HG02938 (cell line): Measurements from ENCODE around the gene SIX4.
A peak's percentile ranks its signal among the peaks of the same experiment; 100 is the strongest.

Source experiments
- ATAC-seq: cut with Tn5 transposase; IDR thresholded peaks from one replicate; pipeline ENCODE4 v1.9.1; 2021; ENCODE audit warnings: mild to moderate bottlenecking, moderate library complexity; ENCODE audit not compliant: unreplicated experiment

The SIX4 gene

DNA sequence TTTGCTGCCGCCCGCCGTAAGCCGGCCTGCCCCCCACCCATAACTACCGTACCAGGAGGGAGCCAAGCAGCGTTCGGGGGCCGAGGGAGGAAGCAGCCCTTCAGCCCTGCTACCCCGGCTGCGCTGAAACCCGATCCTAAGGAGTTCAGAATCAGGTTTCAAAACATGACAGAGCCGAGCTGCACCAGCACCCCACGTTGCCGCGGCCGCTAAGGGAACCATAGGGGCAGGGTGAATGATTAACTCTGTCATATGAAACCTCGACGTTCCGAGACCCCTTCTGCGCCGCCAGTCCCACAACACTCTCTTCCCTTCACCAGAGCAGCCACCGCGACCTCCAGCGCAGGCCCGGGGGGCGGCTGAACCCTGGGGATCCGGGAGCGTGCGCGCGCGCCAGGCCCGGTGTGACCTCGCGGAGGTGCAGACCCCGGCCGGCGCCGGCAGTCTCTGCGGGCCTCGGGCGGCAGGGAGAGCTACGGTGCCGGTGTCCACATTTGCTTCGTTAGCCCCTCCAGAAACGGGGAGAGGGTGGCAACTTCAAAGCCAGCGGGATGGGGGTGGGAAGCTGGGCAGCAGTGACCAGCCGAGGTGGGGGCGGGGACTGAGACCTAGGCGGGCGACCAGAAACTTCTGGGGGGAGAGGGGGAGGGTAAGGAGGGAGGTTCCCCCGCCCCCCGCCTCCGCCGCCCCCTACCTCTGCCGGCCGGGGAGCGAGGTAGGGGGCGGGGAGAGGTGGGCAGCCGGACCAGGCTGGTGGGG lies 1.6 kb downstream of the SIX4 start:
- ATAC-seq = peak; percentile 45

DNA sequence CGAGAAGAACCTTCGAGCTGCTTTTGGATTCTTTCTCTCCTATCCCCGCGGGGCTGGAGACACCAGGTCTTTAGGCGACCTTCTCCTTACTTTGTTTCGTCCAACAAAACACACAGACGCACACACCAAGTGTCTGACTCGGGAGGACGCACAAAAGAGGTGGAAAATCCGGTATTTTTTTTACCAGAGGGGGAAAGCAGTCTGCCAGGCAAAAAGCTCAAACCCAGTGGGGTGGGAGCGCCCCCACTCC lies 2.1 kb downstream of the SIX4 start:
- no peak for ATAC-seq

DNA sequence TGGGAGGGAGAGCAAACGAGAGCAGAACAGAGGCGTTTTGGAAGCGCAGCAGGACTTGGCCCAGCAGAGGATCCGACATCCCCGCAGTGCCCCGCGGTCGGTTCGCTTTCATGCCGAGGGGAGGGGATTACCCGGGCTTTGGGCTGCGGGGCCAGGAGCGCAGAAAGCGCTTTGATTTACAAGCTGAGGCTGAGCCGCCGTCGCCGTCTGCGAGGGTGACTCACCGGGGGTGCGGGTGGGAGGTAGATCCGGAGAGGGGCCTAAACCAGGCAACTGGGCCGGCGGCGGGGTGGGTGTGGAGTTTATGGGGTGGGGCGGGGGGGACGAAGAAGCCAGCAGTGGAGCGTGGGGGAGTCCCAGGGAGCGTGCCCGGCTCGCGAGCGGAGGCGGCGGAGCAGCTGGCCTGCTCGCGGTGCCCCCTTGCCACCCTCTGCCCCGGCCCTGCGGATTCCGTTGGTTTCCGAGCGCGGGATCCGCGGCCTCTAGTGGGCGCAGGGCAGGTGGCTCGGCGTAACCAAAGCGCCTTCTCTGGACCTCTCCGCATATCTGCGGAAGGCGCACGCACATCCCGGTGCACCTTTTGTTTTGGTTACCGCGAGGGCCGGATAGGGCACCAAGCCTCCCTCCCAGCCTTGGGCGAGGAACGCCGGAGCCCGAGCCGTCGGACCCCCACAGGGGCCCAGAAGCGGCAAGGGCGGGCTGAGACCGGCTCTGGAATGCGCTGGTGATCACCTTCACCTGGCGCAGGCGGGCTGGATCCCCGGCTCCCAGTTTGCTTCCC lies 2.6 kb downstream of the SIX4 start:
- no peak for ATAC-seq

DNA sequence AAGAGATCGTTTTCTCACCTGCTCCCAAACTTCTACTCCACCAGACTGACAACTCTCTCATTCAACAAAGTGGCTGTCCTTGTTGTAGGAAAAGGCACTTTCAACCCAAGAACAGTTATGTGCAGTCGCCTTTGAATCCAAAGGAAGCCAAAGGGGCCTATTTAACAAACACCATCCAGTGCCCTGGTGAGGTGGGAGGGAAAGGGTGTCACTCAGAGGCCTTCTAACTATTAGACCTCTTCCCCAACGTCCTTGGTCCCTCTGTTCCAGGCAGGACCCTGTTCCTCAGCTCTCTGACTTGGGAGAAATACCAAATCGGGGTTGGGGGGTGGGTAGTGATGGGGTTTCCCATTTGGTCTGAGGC lies 3.2 kb downstream of the SIX4 start:
- no peak for ATAC-seq

DNA sequence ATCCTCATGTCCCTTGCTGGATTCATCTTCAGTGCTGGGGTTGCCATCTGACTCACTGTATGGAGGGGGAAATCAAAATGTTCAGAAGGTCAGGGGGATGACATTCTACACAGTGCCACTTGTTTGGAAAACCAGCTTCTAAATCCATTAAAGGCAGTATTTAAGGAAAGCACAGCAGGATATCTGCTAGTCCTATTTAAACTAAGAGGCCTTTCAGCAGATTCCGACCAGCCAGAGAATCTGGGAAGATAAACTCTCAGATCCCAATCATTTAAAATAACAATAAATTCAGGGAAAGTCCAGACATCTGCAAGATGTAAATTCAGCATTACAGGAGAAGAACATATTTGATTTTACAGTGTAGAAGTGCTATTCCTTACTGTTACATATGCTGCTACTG lies 3.8 kb downstream of the SIX4 start:
- no peak for ATAC-seq

DNA sequence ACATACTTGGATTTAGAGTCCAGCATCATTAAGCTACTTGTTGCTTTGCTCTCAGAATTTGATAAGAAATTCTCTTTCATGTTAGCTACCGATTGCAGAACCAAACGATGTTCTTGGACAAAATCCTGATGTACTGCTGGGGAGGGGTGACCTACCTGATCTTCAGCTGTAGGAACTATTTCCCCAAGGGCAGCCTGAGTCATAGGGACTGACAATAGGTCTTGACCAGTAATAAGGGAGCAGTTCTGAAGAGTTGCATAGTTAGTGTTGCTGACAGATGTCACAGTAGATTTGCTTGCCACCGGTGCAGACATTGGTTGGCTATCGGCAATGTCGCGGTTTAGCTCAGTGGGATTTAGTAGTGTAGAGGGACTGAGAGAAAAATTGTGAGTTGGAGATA lies 10.6 kb downstream of the SIX4 start:
- ATAC-seq = no peak

DNA sequence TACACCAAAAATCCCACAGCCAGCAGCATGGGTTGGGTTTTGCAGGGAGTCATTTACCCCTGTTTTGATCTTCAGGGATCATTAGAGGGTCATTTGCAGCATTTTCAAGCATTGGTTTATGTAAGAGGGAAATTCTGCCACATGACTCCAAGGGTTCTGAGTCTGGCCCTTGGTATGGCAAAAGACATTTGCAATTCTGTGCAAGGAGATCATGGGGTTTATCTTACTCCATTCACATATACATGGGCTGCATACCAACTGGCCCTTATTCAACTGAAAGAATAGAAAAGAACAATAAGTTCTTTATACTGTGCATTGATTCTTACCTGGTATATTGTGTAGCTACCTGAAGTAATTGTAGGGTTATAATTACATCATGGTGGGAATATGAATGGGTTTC lies 13.7 kb downstream of the SIX4 start:
- no peak for ATAC-seq

DNA sequence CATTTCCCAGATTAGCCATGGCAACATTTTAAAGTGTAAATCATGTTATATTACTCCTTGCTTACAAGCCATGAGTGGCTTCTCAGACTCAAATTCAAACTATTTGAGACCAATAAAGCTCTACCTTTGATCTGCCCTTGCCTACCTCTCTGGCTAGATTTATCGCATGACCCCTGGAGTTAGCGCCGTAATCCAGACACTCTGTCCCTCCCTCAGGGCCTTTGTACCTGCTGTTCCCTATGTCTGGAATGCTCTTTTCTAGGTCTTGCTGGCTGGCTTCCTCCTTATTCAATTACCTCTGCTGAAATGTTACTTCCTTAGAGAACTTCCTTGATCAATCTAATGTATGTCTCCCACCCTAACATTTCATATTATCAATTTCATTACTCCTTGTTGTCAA lies 16.3 kb downstream of the SIX4 start:
- no peak for ATAC-seq

DNA sequence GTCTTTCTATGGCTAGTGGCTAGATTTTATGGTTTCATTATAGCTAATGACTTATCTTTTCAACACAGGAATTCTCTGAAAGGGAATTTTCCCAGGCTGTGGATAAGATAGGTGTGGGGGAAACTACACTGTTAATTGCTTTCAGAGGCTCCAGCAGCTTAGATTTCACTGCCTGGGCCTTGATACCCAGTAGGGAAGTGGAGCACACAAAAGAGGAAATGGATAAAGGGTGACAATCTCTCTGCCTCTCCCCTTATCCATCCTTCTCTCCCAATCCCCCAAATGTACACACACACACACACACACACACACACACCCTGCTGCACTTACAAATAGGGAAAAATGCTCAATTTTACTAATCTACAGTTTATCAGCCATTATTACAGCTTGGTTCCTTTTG lies 19.1 kb downstream of the SIX4 start:
- ATAC-seq = no peak

DNA sequence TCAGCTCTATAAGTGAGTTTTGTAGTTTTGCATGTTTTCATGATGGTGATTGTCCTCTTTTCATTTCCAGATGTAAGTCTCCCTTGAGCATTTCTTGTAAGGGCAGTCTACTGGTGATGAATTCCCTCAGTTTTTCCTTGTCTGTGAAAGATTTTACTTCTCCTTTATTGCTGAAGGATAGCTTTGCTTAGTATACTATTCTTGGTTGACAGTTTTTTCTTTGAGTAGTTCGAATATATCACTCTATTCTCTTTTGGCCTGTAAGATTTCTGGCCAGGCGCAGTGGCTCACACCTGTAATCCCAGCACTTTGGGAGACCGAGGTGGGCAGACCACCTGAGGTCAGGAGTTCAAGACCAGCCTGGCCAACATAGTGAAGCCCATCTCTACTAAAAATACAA lies 23.6 kb downstream of the SIX4 start:
- ATAC-seq = no peak

DNA sequence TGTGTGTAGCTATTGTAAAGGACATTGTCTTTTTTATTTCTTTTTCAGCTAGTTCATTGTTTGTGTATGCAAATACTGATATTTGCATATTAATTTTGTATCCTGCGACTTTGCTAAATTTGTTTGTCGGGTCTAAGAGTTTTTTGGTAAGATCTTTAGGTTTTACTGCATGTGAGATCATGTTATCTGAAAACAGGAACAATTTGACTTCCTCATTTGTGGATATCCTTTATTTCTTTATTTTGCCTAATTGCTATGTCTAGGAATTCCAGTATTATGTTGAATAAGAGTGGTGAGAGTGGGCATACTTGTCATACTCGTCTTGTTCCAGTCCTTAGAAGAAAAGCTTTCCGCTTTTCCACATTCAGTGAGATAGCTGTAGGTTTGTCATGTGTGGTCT lies 28.8 kb downstream of the SIX4 start:
- ATAC-seq = no peak

DNA sequence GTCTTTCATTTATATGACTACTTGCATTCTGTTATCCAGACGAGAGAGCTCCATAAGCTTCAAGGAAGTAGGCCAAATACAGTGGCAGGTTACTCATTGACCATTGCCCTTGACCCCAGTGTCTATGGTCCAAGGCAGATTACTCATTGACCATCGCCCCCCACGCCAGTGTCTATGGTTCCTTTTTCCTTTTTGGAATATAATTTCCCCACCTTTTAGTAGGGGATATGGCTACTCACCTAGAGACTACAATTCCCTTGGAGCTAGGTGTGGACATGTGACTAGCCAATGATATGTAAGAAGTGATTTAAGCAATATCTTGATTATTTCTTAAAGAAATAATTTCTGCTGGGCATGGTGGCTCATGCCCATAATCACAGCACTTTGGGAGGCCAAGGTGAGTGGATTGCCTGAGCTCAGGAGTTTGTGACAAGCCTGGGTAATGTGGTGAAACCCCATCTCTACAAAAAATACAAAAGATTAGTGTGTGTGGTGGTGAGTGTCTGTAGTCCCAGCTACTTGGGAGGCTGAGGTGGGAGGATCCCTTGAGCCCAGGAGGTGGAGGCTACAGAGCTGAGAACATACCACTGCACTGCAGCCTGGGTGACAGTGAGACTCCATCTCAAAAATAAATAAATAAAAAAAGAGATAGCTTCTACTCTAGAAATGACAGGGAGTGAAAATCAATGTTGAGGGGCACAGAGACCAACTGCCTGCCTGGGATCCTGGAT lies 32.6 kb downstream of the SIX4 start:
- ATAC-seq = no peak

DNA sequence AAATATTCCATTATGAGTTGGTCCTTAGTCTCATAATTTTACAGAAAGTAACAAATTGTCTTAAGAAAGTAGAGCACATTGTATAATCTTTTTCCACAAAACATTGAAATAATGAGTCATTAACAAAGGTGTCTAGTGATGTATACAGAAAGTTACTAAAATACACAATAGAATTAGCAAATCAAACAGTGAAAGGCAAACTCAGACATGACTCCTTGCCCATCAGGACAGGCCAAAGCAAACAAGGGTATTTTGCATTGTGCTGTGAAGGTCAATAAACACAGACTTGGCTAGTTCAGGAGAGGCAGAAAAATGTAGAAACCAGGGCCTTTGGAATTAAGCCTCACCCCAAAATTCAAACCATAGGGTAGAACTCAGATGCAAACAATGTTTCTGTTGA lies 37.3 kb downstream of the SIX4 start:
- no peak for ATAC-seq

DNA sequence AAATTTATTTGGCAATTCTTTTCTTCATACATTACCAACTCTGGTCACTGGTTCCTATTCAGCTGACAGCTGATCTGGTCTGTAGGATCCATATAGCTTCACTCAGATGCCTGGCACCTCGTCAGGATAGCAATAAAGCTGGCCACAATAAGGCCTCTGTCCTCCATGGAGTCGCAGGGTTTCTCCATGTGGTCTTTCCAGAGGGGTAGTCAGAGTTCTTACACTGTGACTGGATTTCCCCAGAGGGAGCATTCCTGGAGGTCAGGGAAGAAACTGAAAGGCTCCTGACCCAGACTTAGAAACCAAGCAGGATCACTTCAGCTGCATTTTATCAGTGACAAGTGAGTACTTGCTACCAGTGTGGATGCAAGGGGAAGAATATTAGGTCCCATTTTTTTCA lies 39.9 kb downstream of the SIX4 start:
- ATAC-seq = no peak

DNA sequence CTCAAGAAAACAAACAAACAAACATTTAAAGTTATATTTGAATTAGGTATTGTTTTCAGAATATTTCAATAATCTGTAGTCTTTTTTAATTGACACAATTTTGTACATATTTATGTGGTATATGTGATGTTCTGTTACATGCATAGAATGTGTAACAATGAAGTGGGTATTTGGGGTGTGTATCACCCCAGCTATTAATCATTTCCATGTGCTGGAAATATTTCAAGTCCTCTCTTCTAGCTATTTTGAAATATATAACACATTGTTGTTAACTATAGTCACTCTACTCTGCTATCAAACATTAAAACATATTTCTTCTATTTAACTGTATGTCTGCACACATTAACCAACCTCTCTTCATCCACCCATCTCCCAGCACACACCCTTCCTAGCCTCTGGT lies 42.9 kb downstream of the SIX4 start:
- ATAC-seq = no peak

DNA sequence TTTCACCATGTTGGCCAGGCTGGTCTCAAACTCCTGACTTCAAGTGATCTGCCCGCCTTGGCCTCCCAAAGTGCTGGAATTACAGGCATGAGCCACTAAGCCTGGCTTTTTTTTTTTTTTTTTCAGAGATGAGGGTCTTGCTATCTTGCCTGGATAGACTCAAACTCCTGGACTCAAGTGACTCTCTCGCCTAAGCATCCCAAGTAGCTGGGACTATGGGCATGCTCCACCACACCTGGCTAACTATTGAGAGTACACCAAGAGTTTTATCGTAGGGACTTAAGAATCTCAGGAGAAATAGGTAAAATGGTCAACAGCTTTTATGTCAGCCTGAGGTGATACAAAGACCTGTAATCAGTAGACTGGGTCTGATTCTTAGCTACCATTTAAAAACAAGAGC lies 43.6 kb downstream of the SIX4 start:
- ATAC-seq = no peak

DNA sequence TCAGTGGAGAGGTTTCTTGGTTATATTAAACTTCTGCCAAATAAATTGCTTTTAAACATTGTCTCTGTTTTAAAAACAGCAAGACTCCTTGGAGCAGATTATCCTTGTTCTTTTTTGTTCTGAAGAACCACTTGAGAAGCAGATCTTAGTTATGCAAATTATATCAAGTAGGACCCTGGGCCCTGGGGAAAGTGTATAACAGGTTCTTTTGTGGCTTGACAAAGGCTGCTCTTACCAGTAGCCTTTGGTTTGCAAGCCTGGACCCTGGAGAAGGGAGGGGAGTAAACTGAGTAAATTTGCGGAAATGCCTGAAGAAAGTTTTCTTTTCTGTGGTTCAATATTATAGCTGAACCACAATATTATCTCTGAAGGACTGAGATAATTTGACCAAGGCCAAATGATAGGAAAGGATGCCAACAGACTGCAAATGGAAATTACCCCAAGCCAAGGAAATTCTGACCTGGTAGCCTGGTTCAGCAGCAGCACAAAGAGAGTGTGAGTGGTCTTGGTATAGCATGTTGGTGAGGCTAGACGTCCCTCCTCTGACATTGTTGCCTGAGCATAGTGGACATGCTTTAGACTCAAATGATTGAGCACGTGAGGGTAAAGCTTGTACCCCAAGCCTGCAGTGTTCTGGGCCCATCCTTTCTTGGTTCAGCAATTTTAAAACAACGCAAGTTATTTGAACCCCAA lies 44.4 kb downstream of the SIX4 start:
- ATAC-seq = no peak

DNA sequence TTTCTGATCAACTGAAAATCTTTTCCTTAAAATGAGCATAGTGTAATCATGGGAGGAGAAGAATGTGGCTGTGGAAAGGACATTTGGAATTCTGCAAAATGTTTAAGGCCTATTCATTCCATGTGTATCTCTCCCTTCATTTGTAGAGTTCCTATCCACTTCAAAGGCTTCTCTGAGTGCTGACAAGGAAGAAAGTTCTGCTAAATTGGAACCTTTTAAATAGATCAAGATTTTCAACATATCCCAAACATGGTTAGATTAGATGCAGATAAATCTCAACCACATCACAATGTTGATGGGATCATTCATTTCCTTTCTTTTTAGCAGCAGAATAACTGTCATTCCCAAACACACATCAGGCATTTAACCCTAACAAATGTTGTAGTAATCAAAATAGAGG lies 46.5 kb downstream of the SIX4 start:
- no peak for ATAC-seq

DNA sequence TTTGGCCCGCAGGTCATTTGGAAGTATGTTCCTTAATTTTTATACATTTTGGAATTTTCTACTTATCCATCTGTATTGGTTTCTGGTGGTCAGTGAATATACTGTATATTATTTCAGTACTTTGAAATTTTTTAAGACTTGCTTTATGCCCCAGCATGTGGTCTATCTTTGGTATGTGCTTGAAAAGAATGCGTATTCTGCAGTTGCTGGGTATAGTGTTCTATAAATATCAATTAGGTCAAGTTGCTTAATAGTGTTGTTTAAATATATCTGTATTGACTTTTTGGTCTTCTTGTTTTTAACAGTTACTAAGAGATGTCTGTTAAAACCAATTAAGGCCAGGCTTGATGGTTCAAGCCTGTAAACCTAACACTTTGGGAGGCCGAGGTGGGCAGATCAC lies 53.2 kb downstream of the SIX4 start:
- ATAC-seq = no peak

DNA sequence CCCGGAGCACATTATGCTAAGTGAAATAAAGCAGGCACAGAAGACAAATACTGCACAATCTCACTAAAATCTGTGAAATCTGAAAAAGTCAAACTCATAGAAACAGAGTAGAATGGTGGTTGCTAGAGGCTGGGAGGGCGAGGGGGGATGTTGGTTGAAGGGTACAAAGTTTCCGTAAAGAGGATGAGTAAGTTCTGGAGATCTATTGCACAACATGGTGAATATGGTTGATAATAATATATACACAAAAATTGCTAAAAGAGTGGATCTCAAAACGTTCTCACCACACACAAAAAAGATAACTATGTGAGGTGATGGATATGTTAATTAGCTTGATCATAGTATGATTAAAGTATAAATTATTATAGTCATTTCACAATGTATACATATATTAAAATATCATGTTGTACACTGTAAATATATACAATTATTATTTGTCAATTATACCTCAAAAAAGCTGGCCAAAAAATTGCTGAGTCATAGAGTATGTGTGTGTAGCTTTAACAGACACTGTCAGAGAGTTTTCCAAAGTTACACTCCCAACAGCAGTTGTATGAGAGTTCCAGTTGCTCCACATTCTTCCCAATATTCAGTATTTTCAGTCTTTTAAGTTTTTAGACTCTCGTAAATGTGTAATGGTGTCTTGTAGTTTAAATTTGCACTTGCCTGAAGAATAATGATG lies 55.6 kb downstream of the SIX4 start:
- ATAC-seq = no peak

DNA sequence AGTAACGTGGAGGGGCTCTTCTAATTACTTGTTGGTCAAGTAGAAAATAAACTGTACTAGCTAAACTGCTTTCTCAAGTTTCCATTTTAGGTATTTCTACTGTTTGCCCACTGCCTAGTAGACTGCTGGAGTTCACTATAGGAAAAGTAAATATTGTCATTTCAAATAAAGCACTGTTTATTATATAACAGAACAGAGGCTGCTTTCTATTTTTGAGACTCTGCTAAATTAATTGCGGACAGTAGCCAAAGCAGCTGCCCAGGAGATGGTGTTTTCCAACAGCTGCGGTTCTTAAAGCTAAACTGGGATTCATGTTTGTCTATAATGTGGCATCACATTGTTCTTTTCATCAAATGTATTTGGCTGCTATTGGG lies 59.0 kb downstream of the SIX4 start:
- no peak for ATAC-seq
